ENCODE measurements around the gene FYB2.

DNA sequence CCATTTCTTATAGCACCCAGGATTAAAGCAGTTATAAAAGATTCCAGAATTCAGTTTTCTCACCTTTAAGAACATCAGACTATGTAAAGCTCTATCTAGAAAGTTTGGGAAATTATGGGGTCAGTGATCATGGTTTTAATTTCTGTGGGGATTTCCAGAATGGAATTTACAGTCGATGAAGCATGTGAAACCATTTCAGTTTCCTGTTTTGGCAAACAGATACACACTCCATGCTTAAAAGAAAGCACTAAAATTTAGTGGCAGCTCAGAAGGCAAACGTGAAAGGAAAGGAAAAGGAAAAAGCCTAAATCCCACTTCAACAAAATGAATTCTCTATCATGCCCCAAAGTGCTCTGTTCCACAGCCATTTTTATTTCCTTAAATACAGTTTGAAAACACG, 60.4 kb downstream of the FYB2 start:
- TF ChIP-seq, protein P1, sequence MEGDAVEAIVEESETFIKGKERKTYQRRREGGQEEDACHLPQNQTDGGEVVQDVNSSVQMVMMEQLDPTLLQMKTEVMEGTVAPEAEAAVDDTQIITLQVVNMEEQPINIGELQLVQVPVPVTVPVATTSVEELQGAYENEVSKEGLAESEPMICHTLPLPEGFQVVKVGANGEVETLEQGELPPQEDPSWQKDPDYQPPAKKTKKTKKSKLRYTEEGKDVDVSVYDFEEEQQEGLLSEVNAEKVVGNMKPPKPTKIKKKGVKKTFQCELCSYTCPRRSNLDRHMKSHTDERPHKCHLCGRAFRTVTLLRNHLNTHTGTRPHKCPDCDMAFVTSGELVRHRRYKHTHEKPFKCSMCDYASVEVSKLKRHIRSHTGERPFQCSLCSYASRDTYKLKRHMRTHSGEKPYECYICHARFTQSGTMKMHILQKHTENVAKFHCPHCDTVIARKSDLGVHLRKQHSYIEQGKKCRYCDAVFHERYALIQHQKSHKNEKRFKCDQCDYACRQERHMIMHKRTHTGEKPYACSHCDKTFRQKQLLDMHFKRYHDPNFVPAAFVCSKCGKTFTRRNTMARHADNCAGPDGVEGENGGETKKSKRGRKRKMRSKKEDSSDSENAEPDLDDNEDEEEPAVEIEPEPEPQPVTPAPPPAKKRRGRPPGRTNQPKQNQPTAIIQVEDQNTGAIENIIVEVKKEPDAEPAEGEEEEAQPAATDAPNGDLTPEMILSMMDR (IDR thresholded peaks at IDR 0.05) = no peak
- no peak for TF ChIP-seq POLR2A (IDR thresholded peaks at IDR 0.05)
